Astrocyte (in vitro differentiated cells and primary cell): ENCODE measurements around the gene SGSM2. TPM values are rescaled to one million over a fixed set of nuclear protein-coding genes. Genes with fewer than 3 reads are reported as not detected.
A peak's percentile ranks its signal among the peaks of the same experiment; 100 is the strongest.

Experiments
- DNase-seq: peaks from one replicate; pipeline ENCODE4 v3.0.0-alpha.2; 2010; ENCODE audit warnings: low read depth
- FAIRE-seq: peaks from 2 replicates; lab custom pipeline; 2011; peaks lifted over from hg19 to GRCh38; lab: Jason Lieb, UNC
- H2AFZ ChIP-seq: 2 replicates; pipeline ENCODE4 v1.6.0; 2012; ENCODE audit warnings: low read depth, low read length, inconsistent platforms
- H3K27ac ChIP-seq: 2 replicates; pipeline ENCODE4 v1.5.1; 2011; ENCODE audit warnings: low read depth, low read length, inconsistent platforms
- H3K27me3 ChIP-seq: 2 replicates; pipeline ENCODE4 v1.6.0; 2011; ENCODE audit warnings: low read length, inconsistent platforms; ENCODE audit not compliant: insufficient read depth
- H3K36me3 ChIP-seq: 2 replicates; pipeline ENCODE4 v1.5.1; 2011; ENCODE audit warnings: low read length, inconsistent platforms; ENCODE audit not compliant: insufficient read depth
- H3K4me1 ChIP-seq: 2 replicates; pipeline ENCODE4 v1.5.1; 2011; ENCODE audit warnings: low read length, inconsistent platforms; ENCODE audit not compliant: insufficient read depth
- H3K4me2 ChIP-seq: 2 replicates; pipeline ENCODE4 v1.6.0; 2012; ENCODE audit warnings: low read length, inconsistent platforms
- H3K4me3 ChIP-seq: 2 replicates; pipeline ENCODE4 v1.5.1; 2011; ENCODE audit warnings: low read depth, mild to moderate bottlenecking, low read length, inconsistent platforms; ENCODE audit not compliant: insufficient read depth
- H3K79me2 ChIP-seq: 2 replicates; pipeline ENCODE4 v1.6.0; 2012; ENCODE audit warnings: mild to moderate bottlenecking, low read length, inconsistent platforms; ENCODE audit not compliant: insufficient read depth
- H3K9ac ChIP-seq: 2 replicates; pipeline ENCODE4 v1.6.0; 2012; ENCODE audit warnings: mild to moderate bottlenecking, low read length, inconsistent platforms
- H3K9me3 ChIP-seq: 2 replicates; pipeline ENCODE4 v1.5.1; 2012; ENCODE audit warnings: low read depth, mild to moderate bottlenecking, low read length, inconsistent platforms; ENCODE audit not compliant: insufficient read depth
- H4K20me1 ChIP-seq: 2 replicates; pipeline ENCODE4 v1.6.0; 2012; ENCODE audit warnings: low read length, inconsistent platforms; ENCODE audit not compliant: insufficient read depth
- H3K27ac Mint-ChIP-seq: one replicate; pipeline ENCODE4 v1.8.0; 2021; ENCODE audit warnings: mild to moderate bottlenecking, mixed read lengths; ENCODE audit not compliant: unreplicated experiment
- H3K27me3 Mint-ChIP-seq: one replicate; pipeline ENCODE4 v1.8.0; 2021; ENCODE audit warnings: low read depth, mixed read lengths; ENCODE audit not compliant: unreplicated experiment
- H3K36me3 Mint-ChIP-seq: one replicate; pipeline ENCODE4 v1.8.0; 2021; ENCODE audit warnings: low read depth, mixed read lengths; ENCODE audit not compliant: unreplicated experiment
- H3K4me1 Mint-ChIP-seq: one replicate; pipeline ENCODE4 v1.8.0; 2021; ENCODE audit warnings: low read depth, mixed read lengths; ENCODE audit not compliant: unreplicated experiment
- H3K4me3 Mint-ChIP-seq: one replicate; pipeline ENCODE4 v1.8.0; 2021; ENCODE audit warnings: mild to moderate bottlenecking, moderate library complexity, mixed read lengths; ENCODE audit not compliant: unreplicated experiment
- H3K9me3 Mint-ChIP-seq: one replicate; pipeline ENCODE4 v1.8.0; 2021; ENCODE audit warnings: mild to moderate bottlenecking, mixed read lengths; ENCODE audit not compliant: unreplicated experiment
- CTCF ChIP-seq: IDR thresholded peaks from 2 replicates; pipeline ENCODE4 v1.5.1; 2011; ENCODE audit warnings: low read depth, mild to moderate bottlenecking, inconsistent platforms, low read length, moderate library complexity; ENCODE audit not compliant: insufficient read depth
- EZH2 ChIP-seq: IDR thresholded peaks from 2 replicates; pipeline ENCODE4 v1.6.1; 2012; ENCODE audit warnings: mild to moderate bottlenecking, low read length, inconsistent platforms; ENCODE audit not compliant: insufficient read depth
- total RNA-seq: library from RNA; stranded (reverse); gene quantifications from 2 replicates; pipeline ENCODE4 v1.2.1, GENCODE V29; 2021

The SGSM2 gene
- total RNA-seq, 1 donor from 2014 or later = 62.1 TPM

- DNase-seq (no peak), FAIRE-seq (no peak)
- no peaks in the 10 kb centered on the region for H3K79me2 ChIP-seq
- no peak overlapping the region for H3K27ac ChIP-seq
- H3K27me3 Mint-ChIP-seq = no peaks in the 10 kb centered on the region
- no peaks in the 10 kb centered on the region for H4K20me1 ChIP-seq
- H3K4me3 ChIP-seq = no peak overlapping the region
- H3K4me1 ChIP-seq = peaks cover 5% of the 10 kb centered on the region
- no peak overlapping the region for H3K9ac ChIP-seq
- H3K4me3 Mint-ChIP-seq = no peak overlapping the region
- no peak for TF ChIP-seq CTCF
- TF ChIP-seq EZH2 = no peak
- H3K4me2 ChIP-seq = no peak overlapping the region
- H2AFZ ChIP-seq = no peak overlapping the region
- H3K9me3 ChIP-seq = no peaks in the 10 kb centered on the region
- peaks cover 2% of the 10 kb centered on the region for H3K4me1 Mint-ChIP-seq
- H3K27ac Mint-ChIP-seq = no peak overlapping the region
- peaks cover 8% of the 10 kb centered on the region for H3K36me3 Mint-ChIP-seq
- peaks cover 5% of the 10 kb centered on the region for H3K36me3 ChIP-seq
- no peaks in the 10 kb centered on the region for H3K27me3 ChIP-seq
- no peaks in the 10 kb centered on the region for H3K9me3 Mint-ChIP-seq
These were observed 82.2 kb downstream of the SGSM2 start for GRCh38 chr17:2419486-2419885.

GRCh38 chr17:2420176-2420575 lies 82.9 kb downstream of the SGSM2 start:
- peaks cover 8% of the 10 kb centered on the region for H3K36me3 Mint-ChIP-seq
- TF ChIP-seq EZH2 (no peak), CTCF (no peak)
- FAIRE-seq = no peak
- no peaks in the 10 kb centered on the region for H3K27me3 Mint-ChIP-seq
- no peak overlapping the region for H3K4me3 ChIP-seq
- H3K27me3 ChIP-seq = no peaks in the 10 kb centered on the region
- no peak overlapping the region for H2AFZ ChIP-seq
- no peaks in the 10 kb centered on the region for H3K9me3 ChIP-seq
- no peak overlapping the region for H3K9ac ChIP-seq
- no peaks in the 10 kb centered on the region for H3K9me3 Mint-ChIP-seq
- H3K27ac Mint-ChIP-seq = no peak overlapping the region
- H4K20me1 ChIP-seq = no peaks in the 10 kb centered on the region
- H3K79me2 ChIP-seq = no peaks in the 10 kb centered on the region
- DNase-seq = no peak
- peaks cover 5% of the 10 kb centered on the region for H3K4me1 ChIP-seq
- H3K4me1 Mint-ChIP-seq = peaks cover 2% of the 10 kb centered on the region
- H3K4me2 ChIP-seq = no peak overlapping the region
- no peak overlapping the region for H3K27ac ChIP-seq
- H3K36me3 ChIP-seq = peaks cover 5% of the 10 kb centered on the region
- H3K4me3 Mint-ChIP-seq = no peak overlapping the region

GRCh38 chr17:2421315-2422147 lies 84.2 kb downstream of the SGSM2 start:
- H3K79me2 ChIP-seq = no peaks in the 10 kb centered on the region
- no peak overlapping the region for H2AFZ ChIP-seq
- FAIRE-seq (no peak), DNase-seq (no peak)
- H3K36me3 Mint-ChIP-seq = peaks cover 8% of the 10 kb centered on the region
- H3K27me3 Mint-ChIP-seq = no peaks in the 10 kb centered on the region
- peaks cover 2% of the 10 kb centered on the region for H3K4me1 Mint-ChIP-seq
- no peak for TF ChIP-seq EZH2
- peak; percentile 21 for TF ChIP-seq CTCF
- peaks cover 5% of the 10 kb centered on the region for H3K36me3 ChIP-seq
- H3K4me1 ChIP-seq = peaks cover 1% of the 10 kb centered on the region
- H3K9ac ChIP-seq = no peak overlapping the region
- no peaks in the 10 kb centered on the region for H4K20me1 ChIP-seq
- H3K4me2 ChIP-seq = no peak overlapping the region
- H3K27me3 ChIP-seq = no peaks in the 10 kb centered on the region
- no peak overlapping the region for H3K4me3 ChIP-seq
- no peak overlapping the region for H3K27ac ChIP-seq
- H3K27ac Mint-ChIP-seq = peak overlapping the region; percentile 26
- no peaks in the 10 kb centered on the region for H3K9me3 ChIP-seq
- no peak overlapping the region for H3K4me3 Mint-ChIP-seq
- H3K9me3 Mint-ChIP-seq = no peaks in the 10 kb centered on the region
